HG02678 (cell line): ENCODE results near the gene TPMT.

Experiments
- ATAC-seq: cut with Tn5 transposase; IDR thresholded peaks from one replicate; pipeline ENCODE4 v1.9.1; 2021; ENCODE audit warnings: mild to moderate bottlenecking, moderate library complexity; ENCODE audit not compliant: unreplicated experiment

TPMT gene

DNA sequence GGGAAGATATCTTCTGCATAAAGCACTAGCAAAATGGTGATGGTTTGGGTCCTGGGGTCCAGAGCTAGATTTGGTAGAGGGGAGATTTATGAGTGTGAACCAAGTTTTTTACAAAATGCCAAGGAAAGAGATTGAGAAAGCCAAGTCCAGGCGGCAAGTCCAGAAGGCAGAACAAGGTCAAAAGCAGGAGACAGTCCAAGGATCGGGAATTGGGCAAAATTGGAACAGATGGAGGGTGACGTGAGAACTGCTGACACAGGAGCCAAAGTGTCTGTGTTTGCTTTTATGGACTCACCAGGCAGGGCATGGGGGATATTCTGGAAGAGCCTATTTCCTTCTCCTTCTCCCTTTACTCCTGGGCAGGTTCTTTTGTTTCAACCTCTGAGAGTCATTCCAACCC, 36.5 kb downstream of the TPMT start:
- ATAC-seq = no peak

DNA sequence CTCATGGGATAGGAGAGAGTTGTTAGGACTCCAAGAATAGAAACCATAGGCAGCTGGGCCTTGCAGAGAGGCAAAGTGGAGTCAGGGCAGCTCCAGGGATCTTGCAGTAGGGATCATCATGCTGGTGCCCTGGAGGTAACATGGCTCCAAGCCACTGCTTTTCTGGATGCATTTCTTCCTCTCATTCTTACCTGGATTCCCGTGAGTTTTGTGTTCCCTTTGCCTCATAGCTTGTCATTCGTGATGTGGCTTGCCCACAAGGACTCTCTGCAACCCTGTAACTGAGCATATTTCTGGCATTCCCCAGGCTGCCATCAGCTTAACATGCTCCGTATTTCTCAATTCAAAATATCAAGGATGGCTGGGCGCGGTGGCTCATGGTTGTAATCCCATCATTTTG, 37.7 kb downstream of the TPMT start:
- ATAC-seq = no peak

DNA sequence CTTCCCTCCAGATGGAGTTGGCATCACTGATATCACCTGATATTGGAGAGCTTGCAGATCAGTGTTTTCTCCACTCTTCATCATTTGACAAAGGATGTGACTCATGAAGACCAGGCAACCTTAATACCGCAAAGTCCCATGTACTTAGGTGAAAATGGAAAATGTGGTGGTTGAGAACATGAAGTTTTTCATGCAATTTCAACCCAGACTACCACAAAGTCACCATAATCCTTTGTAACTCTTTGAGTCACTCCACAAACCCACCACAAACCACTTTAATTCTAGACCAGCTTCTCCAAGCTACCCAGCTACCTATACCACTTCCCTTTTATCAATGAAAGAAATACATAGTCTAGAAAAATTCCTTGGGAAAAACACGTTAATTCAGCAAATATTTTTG, 39.5 kb downstream of the TPMT start:
- ATAC-seq = no peak

DNA sequence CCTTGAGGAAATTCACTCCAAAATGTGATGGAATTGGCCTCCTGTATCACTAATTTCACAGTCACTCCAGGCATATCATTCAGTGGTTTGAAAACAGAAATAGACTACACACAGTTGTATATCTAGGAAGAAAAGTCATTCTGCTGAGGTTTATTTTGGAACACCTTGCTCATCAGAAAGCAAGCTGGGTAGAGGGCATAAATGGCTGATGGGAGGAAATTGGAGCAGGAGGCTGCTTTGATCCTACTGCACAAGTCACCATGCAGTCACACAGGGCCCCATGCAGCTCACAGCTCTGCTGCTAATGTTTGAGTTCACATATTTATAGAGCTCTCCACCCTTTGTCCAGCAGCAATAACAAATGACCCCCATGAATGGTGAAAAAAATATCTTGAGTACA, 44.7 kb downstream of the TPMT start:
- no peak for ATAC-seq

DNA sequence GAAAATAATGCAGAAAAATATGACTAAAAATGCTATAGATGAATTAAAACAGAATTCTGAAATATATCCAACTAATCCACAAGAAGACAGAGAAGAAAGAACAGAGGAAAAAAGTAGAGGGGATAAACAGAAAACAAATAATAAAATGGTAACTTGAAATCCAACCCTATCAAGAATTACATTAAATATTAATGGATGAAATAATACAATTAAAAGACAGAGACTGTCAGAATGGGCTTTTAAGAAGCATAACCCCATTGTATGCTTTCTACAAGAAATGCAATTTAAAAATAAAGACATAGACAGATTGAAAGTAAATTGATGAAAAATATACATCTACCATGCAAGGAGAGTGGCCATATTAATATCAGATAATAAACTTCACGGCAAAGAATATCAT, 47.8 kb downstream of the TPMT start:
- ATAC-seq = no peak

DNA sequence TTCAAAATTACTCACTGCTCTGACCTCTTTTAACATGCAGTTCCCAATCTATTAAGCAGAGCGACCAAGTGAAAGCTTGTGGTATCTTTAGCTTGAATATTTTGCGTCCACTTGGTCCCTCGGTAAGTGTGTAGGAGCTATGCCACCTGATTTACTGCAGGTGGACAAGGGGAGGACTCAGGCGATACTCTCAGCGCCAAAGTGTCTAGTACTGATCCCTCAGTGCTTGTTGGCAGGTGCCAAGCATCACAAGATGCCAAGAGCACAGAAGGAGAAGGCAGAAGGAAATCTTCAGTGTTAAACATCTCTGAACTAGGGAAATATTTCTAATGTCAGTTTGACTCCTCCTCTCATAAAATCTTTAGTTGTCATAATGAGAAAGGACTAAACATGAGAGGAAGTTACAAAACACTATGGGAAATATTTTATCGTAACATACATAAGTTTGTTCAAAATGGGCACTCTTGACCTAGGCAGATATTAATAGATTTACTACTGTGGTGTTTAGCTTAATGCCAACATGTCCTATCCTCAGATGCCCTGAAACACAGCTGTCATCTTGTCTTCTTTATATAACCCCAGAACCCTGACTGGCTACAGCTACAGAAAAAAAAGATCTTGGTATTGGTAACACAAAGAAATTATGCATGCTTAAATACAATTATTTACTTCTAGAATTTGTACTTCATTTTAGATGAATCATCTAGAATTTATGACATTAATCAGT, 51.9 kb downstream of the TPMT start:
- ATAC-seq = no peak

DNA sequence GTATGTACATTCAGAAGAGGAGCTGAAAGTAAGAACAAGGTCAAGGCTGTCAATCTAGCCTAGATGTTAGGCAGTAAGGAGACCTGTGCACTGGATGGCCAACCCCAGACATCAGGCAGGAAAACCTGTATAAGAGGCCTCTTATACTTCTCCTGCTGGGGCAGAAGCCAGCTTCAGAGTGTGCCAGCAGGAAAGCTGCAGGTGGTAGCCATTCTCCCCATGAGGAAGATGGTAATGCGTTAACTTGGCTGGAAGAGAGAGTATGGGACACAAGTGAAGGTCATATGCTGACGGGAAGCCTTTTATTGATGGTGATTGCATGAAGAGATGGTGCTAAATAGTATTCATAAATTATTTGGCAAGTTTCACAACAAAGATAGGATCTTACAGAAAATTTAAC, 53.0 kb downstream of the TPMT start:
- no peak for ATAC-seq

DNA sequence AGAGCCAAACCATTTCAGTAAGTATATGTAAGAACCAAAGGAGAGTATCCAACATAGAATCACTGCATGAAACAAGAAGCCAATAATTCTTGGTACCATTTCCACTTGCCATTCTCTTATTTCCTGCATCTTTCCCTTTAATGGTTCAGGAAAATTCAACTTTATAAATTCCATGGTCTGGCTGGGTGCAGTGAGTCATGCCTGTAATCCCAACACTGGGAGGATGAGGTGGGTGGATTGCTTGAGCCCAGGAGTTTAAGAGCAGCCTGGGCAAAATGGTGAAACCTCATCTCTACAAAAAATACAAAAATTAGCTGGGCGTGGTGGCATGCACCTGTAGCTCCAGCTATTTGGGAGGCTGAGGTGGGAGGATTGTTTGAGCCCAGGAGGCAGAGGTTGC, 53.6 kb downstream of the TPMT start:
- ATAC-seq = no peak

DNA sequence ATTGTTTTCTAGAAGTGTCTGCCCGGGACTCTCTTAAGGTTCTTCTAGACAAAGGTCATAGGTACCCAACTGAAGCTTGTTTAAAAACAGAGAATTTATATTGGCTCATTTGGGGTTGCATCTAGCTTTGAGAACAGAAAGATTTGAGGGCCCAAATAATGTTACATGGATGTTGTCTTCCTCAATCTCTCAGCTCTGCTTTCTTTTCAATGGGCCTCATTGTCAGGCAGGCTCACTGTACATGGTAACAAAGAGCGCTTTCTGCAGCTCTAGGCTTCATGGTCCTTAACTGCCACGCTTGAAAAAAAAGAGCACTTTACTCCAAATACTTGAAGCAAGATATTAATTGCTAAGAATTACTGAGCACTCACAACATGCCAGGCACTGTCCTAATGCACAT, 54.6 kb downstream of the TPMT start:
- no peak for ATAC-seq

DNA sequence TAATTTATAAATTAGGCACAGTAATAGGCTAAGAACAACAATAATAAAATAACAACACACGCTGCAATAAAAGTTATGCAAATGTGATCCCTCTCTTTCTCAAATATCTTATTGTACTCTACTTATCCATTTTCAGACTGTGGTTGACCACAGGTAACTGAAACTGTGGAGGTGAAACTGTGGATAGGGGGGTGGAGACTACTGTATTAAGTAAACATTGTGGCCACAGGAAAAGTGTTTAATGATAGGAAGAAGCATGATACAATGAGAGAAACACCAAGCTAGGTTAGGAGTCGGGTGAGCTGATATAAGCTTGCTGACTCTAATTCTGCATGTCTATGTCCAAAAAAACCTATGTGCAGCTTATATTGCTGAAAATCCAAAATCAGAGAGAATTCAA, 55.4 kb downstream of the TPMT start:
- ATAC-seq = no peak

DNA sequence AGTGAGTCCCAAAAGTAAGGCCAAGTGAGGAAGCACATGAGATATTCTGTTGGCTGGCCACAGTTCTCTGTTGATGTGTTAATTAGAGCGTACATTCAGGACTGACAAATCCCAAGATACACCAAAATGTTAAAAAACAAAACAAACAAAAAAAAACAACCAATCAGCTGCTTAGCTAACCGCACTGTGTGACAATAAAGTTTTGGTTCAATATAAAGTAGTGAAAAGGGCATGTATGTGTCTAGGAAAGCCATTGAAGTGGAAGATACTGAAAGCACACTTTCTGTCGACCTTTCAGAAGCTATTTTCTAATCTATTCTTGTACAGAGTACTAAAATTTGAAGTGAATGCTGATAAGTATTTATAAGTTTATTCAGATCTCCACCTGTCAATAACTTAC, 58.5 kb downstream of the TPMT start:
- no peak for ATAC-seq

DNA sequence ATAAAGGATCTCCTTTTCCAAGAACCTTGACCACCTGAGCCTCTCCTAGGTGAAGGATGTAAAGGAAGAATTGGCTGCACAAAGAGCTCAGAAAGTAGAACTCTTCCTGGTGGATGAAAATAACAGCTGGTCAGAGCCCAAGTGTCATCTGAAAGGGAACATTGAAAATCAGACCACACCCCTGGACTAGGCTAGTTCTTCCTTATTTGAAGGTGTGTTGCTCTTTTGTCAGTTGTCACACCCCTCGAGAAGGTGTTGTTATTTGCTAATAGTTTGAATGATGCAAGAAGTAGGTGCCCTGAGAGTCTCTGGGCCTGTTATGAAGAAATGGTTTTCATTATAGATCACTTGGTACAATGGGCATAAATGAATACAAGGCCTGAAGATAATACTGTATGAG, 63.5 kb downstream of the TPMT start:
- no peak for ATAC-seq

DNA sequence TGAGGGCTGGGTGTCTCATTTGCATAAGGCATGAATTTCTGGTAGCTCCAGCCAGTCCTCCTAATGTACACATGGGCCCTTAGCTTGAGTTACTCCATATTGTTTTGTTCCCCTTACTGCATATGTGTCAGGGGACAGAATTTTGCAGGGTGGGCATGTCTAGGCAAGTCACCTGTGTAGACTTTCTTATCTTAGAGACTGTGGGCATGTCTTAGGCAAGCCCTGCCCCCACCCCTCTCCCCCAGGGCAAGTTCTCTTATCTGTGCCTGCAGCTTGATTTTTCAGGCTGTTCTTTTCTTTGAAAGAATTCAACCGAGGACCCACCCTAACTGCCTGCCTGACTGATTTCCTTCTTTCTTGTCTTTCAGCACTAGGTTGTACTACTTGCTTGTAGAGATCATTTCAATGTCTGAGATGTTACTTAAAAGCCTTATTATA, 64.5 kb downstream of the TPMT start:
- no peak for ATAC-seq

DNA sequence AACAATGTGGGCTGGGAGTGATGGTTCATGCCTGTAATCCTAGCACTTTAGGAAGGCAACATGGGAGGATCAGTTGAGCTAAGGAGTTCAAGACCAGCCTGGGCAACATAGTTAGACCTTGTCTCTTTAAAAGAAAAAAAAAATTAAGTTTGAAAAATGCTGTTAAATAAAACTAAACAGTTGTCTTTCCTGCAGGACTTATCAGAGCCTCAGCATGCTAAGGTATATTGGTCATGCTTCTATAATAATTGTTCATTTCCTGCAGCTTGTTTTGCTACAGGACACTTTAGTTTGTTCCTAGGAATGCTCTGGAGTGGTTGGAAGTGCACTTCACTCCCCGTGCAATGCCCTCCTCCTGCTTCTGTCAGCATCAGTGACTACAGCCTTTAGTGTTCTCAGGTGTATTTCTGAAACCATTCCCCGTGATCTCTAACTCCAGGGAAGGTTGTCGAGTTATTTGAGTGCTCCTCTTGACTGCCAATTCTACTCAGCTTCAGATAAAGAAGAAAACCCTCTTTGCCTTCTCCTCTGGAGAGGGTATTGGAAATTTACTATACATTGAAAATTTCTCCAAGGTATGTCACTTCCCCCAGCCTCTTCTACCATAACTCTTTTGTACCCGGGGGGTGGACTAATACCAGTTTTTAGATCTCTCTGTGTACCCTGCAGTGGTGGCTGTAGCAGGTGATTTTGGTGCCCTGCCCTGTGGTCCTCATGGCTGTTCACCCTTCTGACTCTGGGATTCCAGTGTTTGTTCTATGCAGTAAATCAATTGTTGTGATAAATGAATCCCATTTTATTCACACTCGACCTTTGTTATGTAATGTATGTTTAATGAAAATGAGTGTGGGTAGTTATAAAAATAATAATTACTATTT, 66.2 kb downstream of the TPMT start:
- ATAC-seq = no peak

DNA sequence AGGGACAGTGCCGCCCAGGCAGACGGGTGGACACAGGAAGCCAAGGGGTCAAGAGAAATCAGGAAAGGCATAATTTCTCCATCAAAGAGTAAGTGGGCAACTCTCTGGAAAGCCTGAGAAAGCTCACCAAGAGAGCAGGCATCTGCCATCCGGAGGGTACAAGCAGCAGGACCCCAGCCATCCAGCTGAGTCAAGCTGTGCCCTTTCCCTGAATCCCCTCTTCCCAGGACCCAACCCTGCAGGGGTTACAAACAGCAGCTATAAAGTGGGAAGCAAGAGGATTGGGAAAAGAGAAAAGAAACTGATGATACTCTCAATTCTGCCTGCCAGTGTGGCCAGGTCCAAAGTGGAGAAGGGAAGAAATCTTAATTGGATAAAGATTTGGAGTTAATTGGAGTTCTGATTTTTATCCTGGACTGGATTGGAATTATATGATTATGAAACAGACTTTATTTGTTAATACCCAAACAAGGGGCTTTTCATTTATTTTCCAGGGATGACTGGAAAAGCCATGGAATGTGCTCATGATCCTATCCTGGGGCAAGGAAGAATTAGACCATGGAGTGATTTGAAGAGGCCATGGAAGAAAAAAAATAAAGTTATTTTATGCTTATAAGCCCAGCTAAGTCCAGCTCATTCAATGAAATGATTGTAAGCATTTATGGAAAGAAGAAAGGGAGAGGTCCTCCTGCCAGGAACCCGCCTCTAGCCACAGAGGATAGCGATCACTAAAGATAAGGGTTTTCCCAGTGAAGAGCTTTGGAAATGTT, 67.3 kb downstream of the TPMT start:
- no peak for ATAC-seq

DNA sequence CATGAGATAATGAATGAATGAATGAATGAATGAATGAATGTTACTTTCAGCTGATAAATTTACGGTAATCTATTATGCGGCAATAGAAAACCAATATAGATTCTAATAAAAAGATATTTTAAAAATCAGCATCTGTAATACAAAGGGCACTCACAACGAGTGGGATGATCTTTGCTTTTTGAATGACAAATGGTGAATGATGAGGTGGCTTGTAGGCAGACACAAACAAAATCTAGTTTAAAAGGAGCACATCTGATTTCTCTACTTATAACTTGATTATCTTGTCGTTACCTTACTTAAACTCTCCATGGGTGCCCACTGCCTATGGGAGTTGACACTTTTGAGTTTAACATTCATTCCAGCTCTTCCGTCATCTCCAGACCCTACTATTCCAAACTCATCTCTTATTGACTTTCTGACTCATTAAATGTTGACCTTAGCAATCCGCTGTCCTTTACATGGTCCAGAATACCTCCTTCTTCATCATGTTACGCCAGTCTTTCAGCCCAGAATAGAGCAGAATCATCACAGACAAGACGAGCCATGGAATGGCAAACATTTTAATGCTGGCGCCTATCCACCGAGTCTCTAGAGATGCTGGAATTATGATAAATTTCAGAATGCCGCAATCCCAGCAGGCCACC, 73.7 kb downstream of the TPMT start:
- ATAC-seq = no peak

DNA sequence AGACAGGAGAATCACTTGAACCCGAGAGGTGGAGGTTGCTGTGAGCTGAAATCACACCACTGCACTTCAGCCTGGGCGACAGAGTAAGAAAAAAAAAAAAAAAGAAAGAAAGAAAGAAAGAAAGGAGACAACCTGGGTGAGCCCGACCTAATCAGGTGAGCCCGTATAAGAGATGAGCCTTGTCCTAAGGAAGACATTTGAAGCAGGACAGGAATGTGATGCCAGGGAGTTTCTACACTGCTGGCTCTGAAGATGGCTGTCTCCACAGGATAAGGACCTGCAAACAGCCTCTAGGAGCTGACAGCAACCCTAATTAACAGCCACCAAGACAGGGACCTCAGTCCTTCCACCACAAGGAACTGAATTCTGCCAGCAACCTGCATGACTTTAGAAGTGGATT, 74.3 kb downstream of the TPMT start:
- no peak for ATAC-seq

DNA sequence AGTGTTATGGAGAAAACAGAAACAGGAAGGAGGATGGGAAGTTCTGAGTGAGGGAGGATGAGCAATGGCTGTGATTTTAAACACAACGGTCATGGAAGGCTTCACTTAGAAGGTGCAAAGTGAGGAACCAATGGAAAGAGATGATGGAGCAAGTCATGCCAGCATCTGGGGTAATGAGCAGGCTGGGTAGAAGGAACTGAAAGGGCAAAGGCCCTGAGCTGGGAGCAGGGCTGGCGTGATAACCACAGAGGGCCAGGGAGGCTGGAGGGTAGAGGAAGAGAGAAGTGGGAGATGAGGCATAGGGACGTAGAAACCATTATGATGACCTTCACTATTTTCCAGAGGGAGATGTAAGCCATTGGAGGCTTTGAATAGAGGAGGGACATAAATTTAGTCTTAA, 76.0 kb downstream of the TPMT start:
- ATAC-seq = no peak
